Measurements from ENCODE around the gene MZT2B. TPM values are rescaled to one million over a fixed set of nuclear protein-coding genes. Genes with fewer than 3 reads are reported as not detected.
"Not testable (repeated sequence)": the region's sequence is repeated elsewhere in the genome, so short reads cannot be mapped to it uniquely, and the experiment has no call there.

The MZT2B gene
- total RNA-seq, 1 experiment from 2014 or later = 265 TPM

DNA sequence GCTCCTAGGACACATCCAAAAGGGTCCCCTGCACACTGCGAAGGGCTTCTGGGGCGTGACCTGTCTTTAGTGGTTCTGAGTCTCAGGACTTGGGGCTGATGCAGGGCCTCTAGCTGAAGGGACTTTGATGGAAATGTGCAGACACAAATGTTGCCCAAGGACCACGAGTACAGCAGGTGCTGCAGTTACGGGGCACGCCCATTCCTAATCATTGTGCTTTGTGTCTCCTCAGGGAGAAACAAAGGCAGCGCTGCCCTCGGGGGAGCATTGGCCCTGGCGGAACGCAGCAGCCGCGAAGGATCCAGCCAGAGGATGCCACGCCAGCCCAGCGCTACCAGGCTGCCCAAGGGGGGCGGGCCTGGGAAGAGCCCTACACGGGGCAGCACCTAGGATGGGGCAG is 8.2 kb downstream of the MZT2B start:
- CTCF ChIA-PET = no interaction called here
- TF ChIP-seq, protein P1, sequence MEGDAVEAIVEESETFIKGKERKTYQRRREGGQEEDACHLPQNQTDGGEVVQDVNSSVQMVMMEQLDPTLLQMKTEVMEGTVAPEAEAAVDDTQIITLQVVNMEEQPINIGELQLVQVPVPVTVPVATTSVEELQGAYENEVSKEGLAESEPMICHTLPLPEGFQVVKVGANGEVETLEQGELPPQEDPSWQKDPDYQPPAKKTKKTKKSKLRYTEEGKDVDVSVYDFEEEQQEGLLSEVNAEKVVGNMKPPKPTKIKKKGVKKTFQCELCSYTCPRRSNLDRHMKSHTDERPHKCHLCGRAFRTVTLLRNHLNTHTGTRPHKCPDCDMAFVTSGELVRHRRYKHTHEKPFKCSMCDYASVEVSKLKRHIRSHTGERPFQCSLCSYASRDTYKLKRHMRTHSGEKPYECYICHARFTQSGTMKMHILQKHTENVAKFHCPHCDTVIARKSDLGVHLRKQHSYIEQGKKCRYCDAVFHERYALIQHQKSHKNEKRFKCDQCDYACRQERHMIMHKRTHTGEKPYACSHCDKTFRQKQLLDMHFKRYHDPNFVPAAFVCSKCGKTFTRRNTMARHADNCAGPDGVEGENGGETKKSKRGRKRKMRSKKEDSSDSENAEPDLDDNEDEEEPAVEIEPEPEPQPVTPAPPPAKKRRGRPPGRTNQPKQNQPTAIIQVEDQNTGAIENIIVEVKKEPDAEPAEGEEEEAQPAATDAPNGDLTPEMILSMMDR (IDR thresholded peaks at IDR 0.05; ENCODE audit: unreplicated experiment) = no peak
- Mint-ChIP-seq H3K27ac (ENCODE audit: unreplicated experiment) (no peak overlapping the region), H3K27me3 (ENCODE audit: unreplicated experiment) (no peaks in the 10 kb centered on the region), H3K4me1 (ENCODE audit: low read depth, unreplicated experiment) (peaks cover 8% of the 10 kb centered on the region), H3K9me3 (ENCODE audit: low read depth, unreplicated experiment) (no peaks in the 10 kb centered on the region), H3K36me3 (ENCODE audit: insufficient read depth, unreplicated experiment) (peaks cover 9% of the 10 kb centered on the region), H3K4me3 (ENCODE audit: low read depth, unreplicated experiment) (no peak overlapping the region)
- intact Hi-C loops (cut with micrococcal nuclease; ENCODE audit: unreplicated experiment) = no loop called here
- BruUV-seq (replicated peaks) = no TSS peak
- DNase-seq = no peak

DNA sequence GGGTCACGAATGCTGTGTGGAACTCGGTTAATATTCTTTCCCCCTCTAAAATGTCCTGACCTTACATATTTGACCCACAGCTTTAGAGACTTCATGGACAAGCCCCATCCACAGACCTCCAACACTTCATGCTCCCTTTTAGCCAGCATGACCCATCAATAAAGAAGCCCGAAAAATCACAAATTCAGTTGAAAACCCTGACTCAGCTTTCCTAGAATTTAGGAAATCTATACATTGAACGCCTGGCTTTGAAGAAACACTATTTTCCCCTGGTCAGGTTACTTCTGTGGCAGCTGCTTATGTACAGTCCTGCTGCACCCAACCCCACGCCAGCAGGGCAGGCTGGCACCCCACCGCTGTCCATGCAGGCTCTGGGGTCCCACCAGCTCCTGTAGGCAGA is 9.3 kb downstream of the MZT2B start:
- H3K27me3 Mint-ChIP-seq (ENCODE audit: unreplicated experiment); H3K4me1 Mint-ChIP-seq (ENCODE audit: low read depth, unreplicated experiment); DNase-seq: not testable (repeated sequence)

DNA sequence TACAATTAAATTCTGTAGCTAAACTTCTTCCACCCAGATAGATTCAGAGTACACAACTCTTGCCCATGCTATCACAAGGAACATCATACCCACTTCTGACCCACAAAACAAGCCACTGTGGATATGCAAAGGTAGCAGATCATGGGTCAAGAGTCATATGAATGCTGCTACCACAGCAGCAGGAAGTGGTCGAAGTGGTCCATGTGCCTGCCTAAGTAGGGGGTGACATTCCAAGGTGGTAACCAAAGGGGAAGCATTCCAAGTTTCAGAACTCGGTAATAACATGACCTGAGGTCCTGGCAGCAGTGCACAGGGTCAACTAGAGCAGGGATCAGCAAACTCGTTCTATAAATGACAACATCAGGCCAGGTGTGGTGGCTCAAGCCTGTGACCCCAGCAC is 10.4 kb downstream of the MZT2B start:
- intact Hi-C loops (cut with micrococcal nuclease; ENCODE audit: unreplicated experiment); BruUV-seq (replicated peaks); H3K9me3 Mint-ChIP-seq (ENCODE audit: low read depth, unreplicated experiment); H3K4me3 Mint-ChIP-seq (ENCODE audit: low read depth, unreplicated experiment); H3K4me1 Mint-ChIP-seq (ENCODE audit: low read depth, unreplicated experiment); H3K27ac Mint-ChIP-seq (ENCODE audit: unreplicated experiment); DNase-seq; CTCF ChIA-PET; H3K36me3 Mint-ChIP-seq (ENCODE audit: insufficient read depth, unreplicated experiment); H3K27me3 Mint-ChIP-seq (ENCODE audit: unreplicated experiment): not testable (repeated sequence)

More for the DNA sequence above, 9.3 kb downstream of the MZT2B start:
- intact Hi-C loops (cut with micrococcal nuclease; ENCODE audit: unreplicated experiment); H3K36me3 Mint-ChIP-seq (ENCODE audit: insufficient read depth, unreplicated experiment); CTCF ChIA-PET; BruUV-seq (replicated peaks); H3K4me3 Mint-ChIP-seq (ENCODE audit: low read depth, unreplicated experiment); H3K9me3 Mint-ChIP-seq (ENCODE audit: low read depth, unreplicated experiment); H3K27ac Mint-ChIP-seq (ENCODE audit: unreplicated experiment): not testable (repeated sequence)

DNA sequence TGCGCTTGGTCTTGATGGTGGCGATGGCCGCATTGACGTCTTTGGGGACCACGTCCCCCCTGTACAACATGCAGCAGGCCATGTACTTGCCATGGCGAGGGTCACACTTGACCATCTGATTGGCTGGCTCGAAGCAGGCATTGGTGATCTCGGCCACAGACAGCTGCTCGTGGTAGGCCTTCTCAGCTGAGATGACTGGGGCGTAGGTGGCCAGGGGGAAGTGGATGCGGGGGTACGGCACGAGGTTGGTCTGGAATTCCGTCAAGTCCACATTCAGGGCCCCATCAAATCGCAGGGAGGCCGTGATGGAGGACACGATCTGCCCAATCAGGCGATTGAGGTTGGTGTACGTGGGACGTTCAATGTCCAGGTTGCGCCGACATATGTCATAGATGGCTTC is 11.8 kb downstream of the MZT2B start:
- H3K27ac Mint-ChIP-seq (ENCODE audit: unreplicated experiment); H3K9me3 Mint-ChIP-seq (ENCODE audit: low read depth, unreplicated experiment); intact Hi-C loops (cut with micrococcal nuclease; ENCODE audit: unreplicated experiment); H3K27me3 Mint-ChIP-seq (ENCODE audit: unreplicated experiment); H3K4me1 Mint-ChIP-seq (ENCODE audit: low read depth, unreplicated experiment); DNase-seq; BruUV-seq (replicated peaks); H3K4me3 Mint-ChIP-seq (ENCODE audit: low read depth, unreplicated experiment); H3K36me3 Mint-ChIP-seq (ENCODE audit: insufficient read depth, unreplicated experiment); CTCF ChIA-PET: not testable (repeated sequence)

DNA sequence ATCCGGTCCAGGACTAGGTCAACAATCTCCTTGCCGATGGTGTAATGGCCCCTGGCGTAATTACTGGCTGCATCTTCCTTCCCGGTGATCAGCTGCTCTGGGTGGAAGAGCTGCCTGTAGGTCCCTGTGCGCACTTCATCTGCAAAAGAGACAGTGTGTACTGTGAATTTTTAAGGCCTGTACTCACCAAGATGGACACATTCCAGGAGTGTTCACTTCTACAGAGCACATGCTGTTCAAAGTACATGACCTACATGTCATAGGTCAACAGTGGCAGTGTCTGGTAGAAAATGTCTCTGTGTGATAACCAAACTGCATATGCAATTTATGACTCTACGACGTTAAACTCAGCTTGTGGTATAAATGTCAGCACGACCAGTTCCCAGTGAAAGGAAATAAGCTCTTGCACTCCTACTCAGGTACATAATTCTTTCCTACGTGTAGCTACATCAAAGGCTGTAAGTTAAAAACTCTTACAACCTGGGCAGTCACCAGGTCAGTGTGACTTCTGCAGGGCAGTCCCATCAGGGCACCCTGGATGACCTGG is 13.1 kb downstream of the MZT2B start:
- CTCF ChIA-PET; H3K36me3 Mint-ChIP-seq (ENCODE audit: insufficient read depth, unreplicated experiment); intact Hi-C loops (cut with micrococcal nuclease; ENCODE audit: unreplicated experiment); H3K4me1 Mint-ChIP-seq (ENCODE audit: low read depth, unreplicated experiment); DNase-seq; H3K27me3 Mint-ChIP-seq (ENCODE audit: unreplicated experiment); BruUV-seq (replicated peaks); H3K4me3 Mint-ChIP-seq (ENCODE audit: low read depth, unreplicated experiment); H3K27ac Mint-ChIP-seq (ENCODE audit: unreplicated experiment); H3K9me3 Mint-ChIP-seq (ENCODE audit: low read depth, unreplicated experiment): not testable (repeated sequence)

DNA sequence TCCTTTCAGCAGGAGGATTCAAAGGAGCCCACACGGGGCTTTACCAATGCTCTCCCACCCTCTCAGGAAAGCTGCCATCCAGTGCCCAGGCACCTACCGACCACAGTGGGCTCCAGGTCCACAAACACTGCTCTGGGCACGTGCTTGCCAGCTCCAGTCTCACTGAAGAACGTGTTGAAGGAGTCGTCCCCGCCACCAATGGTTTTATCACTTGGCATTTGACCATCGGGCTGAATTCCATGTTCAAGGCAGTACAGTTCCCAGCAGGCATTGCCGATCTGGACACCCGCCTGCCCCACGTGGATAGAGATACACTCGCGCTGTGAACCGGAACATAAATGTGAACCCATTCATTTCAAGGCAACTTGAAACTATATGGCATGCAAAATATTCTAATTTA is 14.0 kb downstream of the MZT2B start:
- H3K27me3 Mint-ChIP-seq (ENCODE audit: unreplicated experiment); H3K4me1 Mint-ChIP-seq (ENCODE audit: low read depth, unreplicated experiment); H3K36me3 Mint-ChIP-seq (ENCODE audit: insufficient read depth, unreplicated experiment); H3K27ac Mint-ChIP-seq (ENCODE audit: unreplicated experiment); DNase-seq; H3K4me3 Mint-ChIP-seq (ENCODE audit: low read depth, unreplicated experiment); H3K9me3 Mint-ChIP-seq (ENCODE audit: low read depth, unreplicated experiment); CTCF ChIA-PET; intact Hi-C loops (cut with micrococcal nuclease; ENCODE audit: unreplicated experiment); BruUV-seq (replicated peaks): not testable (repeated sequence)

DNA sequence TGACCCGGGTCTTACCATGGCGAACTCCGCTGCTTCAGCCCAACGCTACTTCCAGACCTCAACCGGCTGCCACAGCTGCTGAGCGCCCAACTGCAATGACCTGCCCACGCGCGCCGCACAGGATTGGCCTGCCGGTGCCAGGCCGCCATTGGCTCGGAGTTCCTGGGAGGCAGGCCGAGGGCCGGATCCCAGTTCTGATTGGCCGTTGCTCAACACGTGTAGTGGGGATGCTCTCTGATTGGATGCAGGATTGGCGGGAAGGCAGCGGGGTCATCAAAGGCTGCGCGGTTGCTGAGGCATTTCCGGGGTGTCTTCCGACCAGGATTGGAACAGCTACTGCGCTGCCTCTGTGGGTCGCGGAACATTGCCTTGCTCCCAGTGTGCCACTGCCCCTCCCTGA is 16.3 kb downstream of the MZT2B start, which contains the start of gene TUBA3E:
TSS of gene TUBA3E (minus strand) at position 97 of the 400 bp plus-strand sequence. CDS start at position 18, 79 bp downstream.
- no peak for DNase-seq
- Mint-ChIP-seq H3K9me3 (ENCODE audit: low read depth, unreplicated experiment) (no peaks in the 10 kb centered on the region), H3K4me3 (ENCODE audit: low read depth, unreplicated experiment) (no peak within 1 kb of the TSS), H3K36me3 (ENCODE audit: insufficient read depth, unreplicated experiment) (no peaks in the 10 kb centered on the region), H3K27me3 (ENCODE audit: unreplicated experiment) (no peaks in the 10 kb centered on the region), H3K27ac (ENCODE audit: unreplicated experiment) (no peak within 1 kb of the TSS), H3K4me1 (ENCODE audit: low read depth, unreplicated experiment) (no peaks in the 10 kb centered on the region)
- TF ChIP-seq, protein P1 (IDR thresholded peaks at IDR 0.05; ENCODE audit: unreplicated experiment) = no peak
- BruUV-seq (replicated peaks) = no TSS peak
- CTCF ChIA-PET = no interaction called here
- intact Hi-C loops (cut with micrococcal nuclease; ENCODE audit: unreplicated experiment) = no loop called here

DNA sequence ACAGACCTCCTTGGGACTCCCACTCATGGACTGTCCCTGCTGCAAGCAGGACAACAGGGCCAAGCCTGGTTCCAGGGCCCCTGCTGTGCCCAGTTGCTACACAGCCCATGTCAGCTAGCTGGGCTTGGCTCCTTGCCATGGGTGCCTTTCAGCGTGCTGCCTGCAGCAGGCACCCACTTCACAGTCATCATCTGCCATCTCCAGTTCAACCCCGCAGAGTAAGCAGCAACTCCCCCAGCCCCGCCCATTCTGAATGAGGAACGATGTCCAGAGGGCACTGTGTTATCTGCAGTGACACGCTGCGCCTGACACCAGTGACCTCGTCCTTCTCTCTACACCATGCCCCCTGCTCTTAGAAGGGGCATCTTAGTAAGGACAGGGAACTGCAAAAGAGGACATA is 20.5 kb downstream of the MZT2B start:
- H3K36me3 Mint-ChIP-seq (ENCODE audit: insufficient read depth, unreplicated experiment); H3K4me1 Mint-ChIP-seq (ENCODE audit: low read depth, unreplicated experiment); H3K27me3 Mint-ChIP-seq (ENCODE audit: unreplicated experiment); H3K4me3 Mint-ChIP-seq (ENCODE audit: low read depth, unreplicated experiment); H3K9me3 Mint-ChIP-seq (ENCODE audit: low read depth, unreplicated experiment); DNase-seq; CTCF ChIA-PET; BruUV-seq (replicated peaks); H3K27ac Mint-ChIP-seq (ENCODE audit: unreplicated experiment); intact Hi-C loops (cut with micrococcal nuclease; ENCODE audit: unreplicated experiment): not testable (repeated sequence)

DNA sequence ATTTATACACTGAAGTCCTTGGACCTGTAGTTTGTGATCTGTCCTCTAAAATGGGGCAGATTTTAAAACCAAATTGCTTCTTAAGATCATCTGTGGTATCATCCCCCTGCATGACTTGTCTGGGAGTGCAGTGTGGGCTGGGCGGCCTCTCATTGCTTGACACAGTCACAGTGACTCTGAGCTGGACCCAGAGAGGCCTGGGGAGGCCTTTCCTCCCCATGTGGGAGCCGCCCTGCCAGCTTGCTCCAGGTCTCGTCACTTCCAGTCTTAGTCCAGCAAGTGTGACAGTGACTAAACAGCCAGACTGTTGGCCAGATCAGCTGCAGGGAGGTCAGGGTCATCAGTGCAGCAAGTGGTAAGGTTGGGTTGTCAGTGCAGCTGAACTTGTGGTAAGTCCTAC is 21.1 kb downstream of the MZT2B start:
- H3K4me3 Mint-ChIP-seq (ENCODE audit: low read depth, unreplicated experiment); H3K9me3 Mint-ChIP-seq (ENCODE audit: low read depth, unreplicated experiment); H3K36me3 Mint-ChIP-seq (ENCODE audit: insufficient read depth, unreplicated experiment); H3K27ac Mint-ChIP-seq (ENCODE audit: unreplicated experiment); DNase-seq; BruUV-seq (replicated peaks); intact Hi-C loops (cut with micrococcal nuclease; ENCODE audit: unreplicated experiment); H3K4me1 Mint-ChIP-seq (ENCODE audit: low read depth, unreplicated experiment); H3K27me3 Mint-ChIP-seq (ENCODE audit: unreplicated experiment); CTCF ChIA-PET: not testable (repeated sequence)
